Colonic mucosa (tissue), 4 donors: Measurements from ENCODE around the gene BEND4. TPM values are rescaled to one million over a fixed set of nuclear protein-coding genes. Genes with fewer than 3 reads are reported as not detected.

Source experiments
- DNase-seq: peaks from one replicate; pipeline ENCODE4 v3.0.0-alpha.2; 2020
- H3K27ac ChIP-seq: fragments of 200-600 bp; one replicate; pipeline ENCODE4 v1.8.0; 2021
- H3K27me3 ChIP-seq: fragments of 200-600 bp; one replicate; pipeline ENCODE4 v1.8.0; 2021
- H3K36me3 ChIP-seq: fragments of 200-600 bp; one replicate; pipeline ENCODE4 v1.8.0; 2021
- H3K4me1 ChIP-seq: fragments of 200-600 bp; one replicate; pipeline ENCODE4 v1.8.0; 2021; ENCODE audit warnings: mild to moderate bottlenecking
- H3K4me3 ChIP-seq: fragments of 200-600 bp; one replicate; pipeline ENCODE4 v1.8.0; 2021
- H3K9ac ChIP-seq, 2 donors: one replicate each; pipeline ENCODE4 v1.7.0; 2013; ENCODE audit warnings: control low read depth in 2 of 2, low read depth in 2 of 2, low read length in 2 of 2
- H3K9me3 ChIP-seq: fragments of 200-600 bp; one replicate; pipeline ENCODE4 v1.8.0; 2021
- CTCF ChIP-seq: fragments of 200-600 bp; IDR thresholded peaks from one replicate; pipeline ENCODE4 v1.8.0; 2022; ENCODE audit warnings: antibody characterized with exemption, mild to moderate bottlenecking
- intact Hi-C: fragments of 100-400 bp; cut with DNase I; formaldehyde crosslinking; loops from one replicate; pipeline ENCODE4 v1.14.1; 2022
- total RNA-seq, 2 donors: library from RNA; stranded (reverse); fragmentation: NEBNext Ultra II Directional in 1 of 2; extraction: Animal tissue kit (Norgen Biotek cat#: 25700) in 1 of 2; gene quantifications; one replicate each; pipeline ENCODE4 v1.2.1, GENCODE V29; 2021
- donor health status: healthy.
- donor health status: DM: no; HTN: no; CAD: no.
- donor health status: DM: no; HTN: no; CAD: no.

The BEND4 gene
- total RNA-seq, 2 donors from 2014 or later: 0.19 to 0.27 TPM

GRCh38 chr4:42144028-42144427, 8.4 kb downstream of the BEND4 start:
- intact Hi-C loops: no loop called here
- no peak for TF ChIP-seq CTCF
- no peak for DNase-seq
- H3K27ac ChIP-seq: no peak overlapping the region
- no peaks in the 10 kb centered on the region for H3K36me3 ChIP-seq
- no peaks in the 10 kb centered on the region for H3K9me3 ChIP-seq
- H3K9ac ChIP-seq: no peak overlapping the region
- H3K4me1 ChIP-seq: no peaks in the 10 kb centered on the region
- H3K4me3 ChIP-seq: no peak overlapping the region
- H3K27me3 ChIP-seq: no peaks in the 10 kb centered on the region

- no peak overlapping the region for H3K27ac ChIP-seq
- H3K36me3 ChIP-seq: no peaks in the 10 kb centered on the region
- intact Hi-C loops: no loop called here
- no peak for TF ChIP-seq CTCF
- H3K9ac ChIP-seq: no peak overlapping the region
- no peaks in the 10 kb centered on the region for H3K27me3 ChIP-seq
- DNase-seq: no peak
- no peaks in the 10 kb centered on the region for H3K4me1 ChIP-seq
- no peaks in the 10 kb centered on the region for H3K9me3 ChIP-seq
- H3K4me3 ChIP-seq: no peak overlapping the region
Measured at GRCh38 chr4:42142591-42142990, 9.9 kb downstream of the BEND4 start.

GRCh38 chr4:42136371-42136770, 16.1 kb downstream of the BEND4 start:
- intact Hi-C loops: no loop called here
- no peak for TF ChIP-seq CTCF
- DNase-seq: no peak
- Histone ChIP-seq H3K9me3 (no peaks in the 10 kb centered on the region), H3K27ac (no peak overlapping the region), H3K4me1 (no peaks in the 10 kb centered on the region), H3K27me3 (no peaks in the 10 kb centered on the region), H3K36me3 (no peaks in the 10 kb centered on the region), H3K9ac (no peak overlapping the region), H3K4me3 (no peak overlapping the region)

GRCh38 chr4:42133006-42133405, 19.4 kb downstream of the BEND4 start:
- TF ChIP-seq CTCF: no peak
- H3K27me3 ChIP-seq: no peaks in the 10 kb centered on the region
- H3K36me3 ChIP-seq: no peaks in the 10 kb centered on the region
- H3K9ac ChIP-seq: no peak overlapping the region
- intact Hi-C loops: no loop called here
- H3K4me1 ChIP-seq: no peaks in the 10 kb centered on the region
- H3K27ac ChIP-seq: no peak overlapping the region
- H3K9me3 ChIP-seq: no peaks in the 10 kb centered on the region
- no peak for DNase-seq
- no peak overlapping the region for H3K4me3 ChIP-seq

- no peaks in the 10 kb centered on the region for H3K4me1 ChIP-seq
- no peaks in the 10 kb centered on the region for H3K27me3 ChIP-seq
- no peak overlapping the region for H3K9ac ChIP-seq
- no peak overlapping the region for H3K4me3 ChIP-seq
- intact Hi-C loops: no loop called here
- no peak for DNase-seq
- TF ChIP-seq CTCF: no peak
- no peak overlapping the region for H3K27ac ChIP-seq
- no peaks in the 10 kb centered on the region for H3K36me3 ChIP-seq
- no peaks in the 10 kb centered on the region for H3K9me3 ChIP-seq
Measured at GRCh38 chr4:42132099-42132498, 20.4 kb downstream of the BEND4 start.

GRCh38 chr4:42123071-42123644, 29.3 kb downstream of the BEND4 start:
- Histone ChIP-seq H3K4me3 (no peak overlapping the region), H3K9ac (no peak overlapping the region), H3K4me1 (no peaks in the 10 kb centered on the region), H3K36me3 (no peaks in the 10 kb centered on the region), H3K27ac (no peak overlapping the region), H3K9me3 (no peaks in the 10 kb centered on the region), H3K27me3 (no peaks in the 10 kb centered on the region)
- TF ChIP-seq CTCF: no peak
- intact Hi-C loops: no loop called here
- no peak for DNase-seq
